SU-DHL-6 (cell line): ENCODE data around the gene FMO5.
"Not testable (repeated sequence)": the region's sequence is repeated elsewhere in the genome, so short reads cannot be mapped to it uniquely, and the experiment has no call there.

Experiments
- H2AFZ ChIP-seq: fragments of 200-600 bp; sonication (generic); 2 replicates; pipeline ENCODE4 v1.6.1; 2014; ENCODE audit warnings: low read depth, mild to moderate bottlenecking, moderate library complexity, mixed read lengths, antibody characterized with exemption, low read length; ENCODE audit not compliant: severe bottlenecking
- H3F3A ChIP-seq: fragments of 200-600 bp; shearing (Covaris generic); 2 replicates; pipeline ENCODE4 v1.6.0; 2016; ENCODE audit warnings: antibody characterized with exemption, mild to moderate bottlenecking; ENCODE audit not compliant: insufficient read depth
- H3K27ac ChIP-seq: fragments of 200-600 bp; sonication (generic); 2 replicates; pipeline ENCODE4 v1.5.1; 2016; ENCODE audit warnings: low read depth, mild to moderate bottlenecking, low read length, moderate library complexity, mixed read lengths
- H3K27me3 ChIP-seq: fragments of 200-600 bp; sonication (generic), shearing (Covaris generic); 2 replicates; pipeline ENCODE4 v1.6.0; 2014; ENCODE audit warnings: mild to moderate bottlenecking, low read length
- H3K36me3 ChIP-seq: fragments of 200-600 bp; sonication (generic); 2 replicates; pipeline ENCODE4 v1.6.1; 2014; ENCODE audit warnings: mild to moderate bottlenecking, low read length, mixed read lengths
- H3K4me2 ChIP-seq: fragments of 300-600, 200-600 bp; shearing (Covaris generic), sonication (generic); 2 replicates; pipeline ENCODE4 v1.6.0; 2014; ENCODE audit warnings: low read length, low read depth, mild to moderate bottlenecking; ENCODE audit not compliant: poor library complexity, severe bottlenecking
- H3K4me3 ChIP-seq: fragments of 200-600 bp; sonication (generic); 2 replicates; pipeline ENCODE4 v1.5.1; 2014; ENCODE audit warnings: antibody characterized with exemption, low read length, mild to moderate bottlenecking, mixed read lengths; ENCODE audit not compliant: insufficient read depth, poor library complexity, severe bottlenecking
- H3K79me2 ChIP-seq: fragments of 200-600 bp; sonication (generic); 2 replicates; pipeline ENCODE4 v1.6.1; 2014; ENCODE audit warnings: mild to moderate bottlenecking, low read length, moderate library complexity; ENCODE audit not compliant: insufficient read depth
- H3K9ac ChIP-seq: fragments of 200-600 bp; sonication (generic); 2 replicates; pipeline ENCODE4 v1.7.0; 2014; ENCODE audit warnings: mild to moderate bottlenecking, low read length
- H3K9me2 ChIP-seq: fragments of 200-600 bp; sonication (generic); replicated peaks from 2 replicates; pipeline ENCODE4 v1.6.1; 2014; ENCODE audit warnings: low read length; ENCODE audit not compliant: insufficient read depth
- H3K9me3 ChIP-seq: fragments of 200-600 bp; sonication (generic); 2 replicates; pipeline ENCODE4 v1.6.1; 2014; ENCODE audit warnings: low read length, mixed read lengths; ENCODE audit not compliant: insufficient read depth
- H4K20me1 ChIP-seq: fragments of 200-600 bp; sonication (generic); 2 replicates; pipeline ENCODE4 v1.6.1; 2014; ENCODE audit warnings: low read depth, mild to moderate bottlenecking, antibody characterized with exemption, low read length, moderate library complexity, mixed read lengths
- CTCF ChIP-seq: fragments of 200-600 bp; sonication (generic); IDR thresholded peaks from one replicate; pipeline ENCODE4 v1.5.1; 2017; ENCODE audit warnings: antibody characterized with exemption, mild to moderate bottlenecking, low read length, moderate library complexity; ENCODE audit not compliant: insufficient read depth, poor library complexity, severe bottlenecking
- EZH2phosphoT487 ChIP-seq: fragments of 200-600 bp; sonication (generic), shearing (Covaris generic); conservative IDR thresholded peaks from 2 replicates; pipeline ENCODE4 v1.6.1; 2018; ENCODE audit warnings: mild to moderate bottlenecking, antibody characterized with exemption, low read length, moderate library complexity, mixed read lengths

The FMO5 gene

DNA sequence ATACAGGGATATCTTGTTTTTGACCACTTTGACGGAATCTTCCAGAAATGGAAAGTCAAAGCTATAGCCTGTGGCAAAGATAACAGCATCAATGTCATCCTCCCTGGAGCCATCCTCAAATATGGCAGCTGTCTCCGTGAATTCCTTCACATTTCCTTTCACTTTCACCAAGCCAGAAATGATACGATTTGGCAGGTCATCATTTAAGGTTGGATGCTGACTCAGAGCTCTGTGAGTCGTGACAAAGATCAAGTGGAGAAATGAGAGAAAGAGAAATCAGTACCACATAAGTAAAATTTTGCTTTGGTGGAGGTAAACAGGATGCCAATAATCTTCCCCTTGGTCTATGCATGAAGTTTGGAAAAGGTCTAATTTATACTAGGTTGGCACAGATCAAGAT, 23.9 kb downstream of the FMO5 start:
- TF ChIP-seq CTCF (no peak), EZH2phosphoT487 (no peak)
- no peaks in the 10 kb centered on the region for H3K36me3 ChIP-seq
- H2AFZ ChIP-seq: no peak overlapping the region
- no peaks in the 10 kb centered on the region for H3F3A ChIP-seq
- H3K9ac ChIP-seq: no peak overlapping the region
- H3K4me2 ChIP-seq: no peak overlapping the region
- H3K27me3 ChIP-seq: no peaks in the 10 kb centered on the region
- H3K9me3 ChIP-seq: no peaks in the 10 kb centered on the region
- no peaks in the 10 kb centered on the region for H3K9me2 ChIP-seq
- no peaks in the 10 kb centered on the region for H4K20me1 ChIP-seq
- H3K79me2 ChIP-seq: no peaks in the 10 kb centered on the region
- no peak overlapping the region for H3K4me3 ChIP-seq
- H3K27ac ChIP-seq: no peak overlapping the region

- H3K36me3 ChIP-seq, H3F3A ChIP-seq, H3K27ac ChIP-seq, H2AFZ ChIP-seq, H3K9ac ChIP-seq, H3K9me2 ChIP-seq, H4K20me1 ChIP-seq, H3K4me3 ChIP-seq, H3K27me3 ChIP-seq, H3K79me2 ChIP-seq, H3K9me3 ChIP-seq, H3K4me2 ChIP-seq: not testable (repeated sequence)
These were observed 27.8 kb downstream of the FMO5 start for GRCh38 chr1:147197324-147197723.

GRCh38 chr1:147189514-147189913, 35.6 kb downstream of the FMO5 start:
- Histone ChIP-seq H3K9me3 (no peaks in the 10 kb centered on the region), H3K27me3 (no peaks in the 10 kb centered on the region), H3K4me3 (no peak overlapping the region), H3K27ac (no peak overlapping the region), H3K9ac (no peak overlapping the region), H3F3A (no peaks in the 10 kb centered on the region), H3K9me2 (no peaks in the 10 kb centered on the region), H4K20me1 (no peaks in the 10 kb centered on the region), H2AFZ (no peak overlapping the region), H3K4me2 (no peak overlapping the region), H3K36me3 (no peaks in the 10 kb centered on the region), H3K79me2 (no peaks in the 10 kb centered on the region)
- no peak for TF ChIP-seq CTCF
- TF ChIP-seq EZH2phosphoT487: no peak

DNA sequence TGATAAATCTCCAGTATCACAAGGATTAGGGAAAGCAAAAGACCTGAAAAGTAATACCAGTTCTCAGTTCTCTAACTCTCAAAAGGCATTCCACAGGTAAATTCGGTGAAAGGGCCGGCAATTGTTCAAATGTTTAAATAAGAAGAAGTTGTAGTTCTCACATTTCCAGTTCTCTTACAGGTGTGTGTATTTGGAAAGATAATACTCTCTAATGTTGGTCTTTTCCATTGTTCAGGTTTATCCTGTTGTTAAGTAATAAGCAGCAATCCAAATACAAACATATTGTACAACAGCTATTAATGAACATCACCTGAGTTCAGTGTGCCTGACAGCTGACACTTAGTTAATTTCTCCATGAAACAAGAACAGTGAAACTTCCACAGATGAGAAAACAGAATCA, 39.7 kb downstream of the FMO5 start:
- Histone ChIP-seq H3K79me2 (no peaks in the 10 kb centered on the region), H3K4me3 (no peak overlapping the region), H3K27ac (no peak overlapping the region), H3K9ac (no peak overlapping the region), H2AFZ (no peak overlapping the region), H3F3A (no peaks in the 10 kb centered on the region), H3K27me3 (no peaks in the 10 kb centered on the region), H4K20me1 (no peaks in the 10 kb centered on the region), H3K36me3 (no peaks in the 10 kb centered on the region; the same call in 1 of the 2 replicates), H3K9me2 (no peaks in the 10 kb centered on the region), H3K9me3 (no peaks in the 10 kb centered on the region), H3K4me2 (no peak overlapping the region)
- TF ChIP-seq EZH2phosphoT487 (no peak), CTCF (no peak)
